GM19239 (cell line): Measurements from ENCODE around the gene PHF20.
"Not testable (repeated sequence)": the region's sequence is repeated elsewhere in the genome, so short reads cannot be mapped to it uniquely, and the experiment has no call there.

ENCODE experiments used
- DNase-seq: peaks from one replicate; pipeline ENCODE4 v3.0.0; 2011; ENCODE audit warnings: low spot score; ENCODE audit not compliant: insufficient read length
- FAIRE-seq: peaks from 2 replicates; lab custom pipeline; 2011; peaks lifted over from hg19 to GRCh38; lab: Jason Lieb, UNC

The PHF20 gene

GRCh38 chr20:35881676-35882075, 109.9 kb downstream of the PHF20 start:
- FAIRE-seq (no peak), DNase-seq (no peak)

GRCh38 chr20:35882427-35883161, 110.8 kb downstream of the PHF20 start:
- FAIRE-seq, DNase-seq: not testable (repeated sequence)

GRCh38 chr20:35883336-35883777, 111.5 kb downstream of the PHF20 start:
- DNase-seq = no peak
- no peak for FAIRE-seq

GRCh38 chr20:35883778-35884540, 112.1 kb downstream of the PHF20 start:
- FAIRE-seq = peak; percentile 55
- DNase-seq = peak; percentile 33

GRCh38 chr20:35884541-35884865, 112.7 kb downstream of the PHF20 start:
- FAIRE-seq (no peak), DNase-seq (no peak)

GRCh38 chr20:35885212-35885611, 113.4 kb downstream of the PHF20 start:
- DNase-seq (no peak), FAIRE-seq (no peak)

GRCh38 chr20:35886537-35886936, 114.7 kb downstream of the PHF20 start:
- FAIRE-seq = no peak
- DNase-seq = no peak

- no peak for FAIRE-seq
Measured at GRCh38 chr20:35887393-35888064, 115.7 kb downstream of the PHF20 start.

GRCh38 chr20:35888657-35889056, 116.8 kb downstream of the PHF20 start:
- FAIRE-seq (no peak), DNase-seq (no peak)

More at GRCh38 chr20:35887393-35888064, 115.7 kb downstream of the PHF20 start:
- no peak for DNase-seq

- FAIRE-seq (no peak), DNase-seq (no peak)
Measured at GRCh38 chr20:35891375-35891774, 119.6 kb downstream of the PHF20 start.

GRCh38 chr20:35892871-35893270, 121.1 kb downstream of the PHF20 start:
- no peak for DNase-seq

GRCh38 chr20:35893942-35894341, 122.1 kb downstream of the PHF20 start:
- FAIRE-seq = peak; percentile 88
- DNase-seq = peak; percentile 27

More at GRCh38 chr20:35892871-35893270, 121.1 kb downstream of the PHF20 start:
- FAIRE-seq = no peak

GRCh38 chr20:35895516-35895915, 123.7 kb downstream of the PHF20 start:
- FAIRE-seq = peak; percentile 40

GRCh38 chr20:35899064-35899463, 127.2 kb downstream of the PHF20 start:
- DNase-seq (no peak), FAIRE-seq (no peak)

More at GRCh38 chr20:35895516-35895915, 123.7 kb downstream of the PHF20 start:
- DNase-seq = not testable (repeated sequence)

GRCh38 chr20:35901230-35901629, 129.4 kb downstream of the PHF20 start:
- not testable (repeated sequence) for FAIRE-seq, DNase-seq

GRCh38 chr20:35901678-35902544, 130.1 kb downstream of the PHF20 start:
- DNase-seq (no peak), FAIRE-seq (no peak)

GRCh38 chr20:35902545-35902941, 130.7 kb downstream of the PHF20 start:
- DNase-seq = no peak
- FAIRE-seq = no peak

GRCh38 chr20:35903843-35904242, 132.0 kb downstream of the PHF20 start:
- DNase-seq (no peak), FAIRE-seq (no peak)

GRCh38 chr20:35904982-35905663, 133.3 kb downstream of the PHF20 start:
- no peak for DNase-seq
- no peak for FAIRE-seq
